HUES64 (cell line): Measurements from ENCODE around the gene CITED4.
"Not testable (repeated sequence)": the region's sequence is repeated elsewhere in the genome, so short reads cannot be mapped to it uniquely, and the experiment has no call there.

ENCODE experiments used
- H3K27ac ChIP-seq: 2 replicates; pipeline ENCODE4 v1.7.0; 2013; ENCODE audit warnings: low read depth, low read length, inconsistent platforms
- H3K27me3 ChIP-seq: 2 replicates; pipeline ENCODE4 v1.6.1; 2013; ENCODE audit warnings: mild to moderate bottlenecking, low read length; ENCODE audit not compliant: insufficient read depth
- H3K36me3 ChIP-seq: 2 replicates; pipeline ENCODE4 v1.6.1; 2013; ENCODE audit warnings: mild to moderate bottlenecking, low read length; ENCODE audit not compliant: insufficient read depth
- H3K4me1 ChIP-seq: 2 replicates; pipeline ENCODE4 v1.6.1; 2013; ENCODE audit warnings: mild to moderate bottlenecking, low read length, moderate library complexity; ENCODE audit not compliant: insufficient read depth
- H3K4me3 ChIP-seq: 2 replicates; pipeline ENCODE4 v1.5.1; 2013; ENCODE audit warnings: mild to moderate bottlenecking, low read length, moderate library complexity
- H3K9ac ChIP-seq: 2 replicates; pipeline ENCODE4 v1.6.1; 2013; ENCODE audit warnings: mild to moderate bottlenecking, low read depth, low read length
- H3K9me3 ChIP-seq: 2 replicates; pipeline ENCODE4 v1.6.1; 2013; ENCODE audit warnings: low read depth, low read length; ENCODE audit not compliant: insufficient read depth
- WGBS: fragments of 150-250, 120-280 bp; methylation state at CpG from one replicate; pipeline ENCODE4 v1.1.7; 2013; ENCODE audit warnings: missing lambda C conversion rate; 5-methylcytosine and 5-hydroxymethylcytosine counted together

The CITED4 gene

DNA sequence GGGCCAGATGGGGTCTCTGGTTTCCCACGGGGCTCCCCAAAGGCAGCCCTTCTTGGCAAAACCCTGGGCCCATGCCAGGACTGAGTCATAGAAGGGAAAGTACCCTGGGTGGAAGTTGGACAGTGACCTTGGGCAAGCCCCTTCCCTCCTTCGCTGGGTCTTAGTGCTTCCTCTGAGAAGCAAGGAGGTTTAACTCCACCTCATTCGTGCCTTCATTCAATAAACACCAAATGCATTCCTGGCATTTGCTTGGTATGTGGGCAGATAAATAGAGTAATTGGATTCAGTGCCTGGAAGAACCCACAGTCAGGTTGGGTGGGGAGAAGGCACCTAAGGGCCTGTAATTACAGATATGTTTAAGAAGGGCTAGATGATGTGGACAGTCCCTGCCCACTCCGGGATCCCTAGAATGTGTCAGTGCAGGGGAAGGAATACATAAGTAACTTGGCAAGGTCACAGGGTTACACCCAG is 36.3 kb upstream of the CITED4 start:
- H3K4me3 ChIP-seq, result no peak overlapping the region
- no peaks in the 10 kb centered on the region for H3K27me3 ChIP-seq
- H3K36me3 ChIP-seq, result no peaks in the 10 kb centered on the region
- peaks cover 21% of the 10 kb centered on the region for H3K9me3 ChIP-seq
- no peaks in the 10 kb centered on the region for H3K4me1 ChIP-seq
- H3K27ac ChIP-seq, result no peak overlapping the region
- no peak overlapping the region for H3K9ac ChIP-seq
- 96% methylated on average over 3 of the region's 4 CpGs for WGBS

- Histone ChIP-seq H3K9ac (no peak overlapping the region), H3K4me1 (no peaks in the 10 kb centered on the region), H3K27me3 (no peaks in the 10 kb centered on the region), H3K36me3 (no peaks in the 10 kb centered on the region), H3K27ac (no peak overlapping the region), H3K4me3 (no peak overlapping the region), H3K9me3 (peaks cover 22% of the 10 kb centered on the region)
- 92% methylated on average over 4 of the region's 4 CpGs for WGBS
Measured at GRCh38 chr1:40897513-40897912, 35.4 kb upstream of the CITED4 start.

DNA sequence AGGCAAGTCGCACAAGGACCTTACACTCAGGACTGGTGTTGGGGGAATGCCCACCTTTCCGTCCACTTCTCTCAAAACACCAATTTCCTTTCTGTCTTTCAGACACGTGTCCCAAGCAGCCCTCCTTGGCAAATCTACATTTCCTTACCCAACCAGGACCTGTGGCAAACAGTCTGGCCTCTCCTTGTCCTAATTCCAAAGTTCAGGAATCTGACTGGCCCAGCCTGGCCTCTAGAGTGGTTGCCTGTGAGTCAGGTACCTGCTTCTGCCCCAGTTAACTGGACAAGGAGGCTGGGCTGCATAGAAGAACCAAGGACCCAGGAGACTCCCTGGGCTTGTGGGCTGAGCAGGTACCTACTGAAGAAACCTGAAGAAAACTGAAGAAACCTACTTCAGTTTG is 34.3 kb upstream of the CITED4 start:
- H3K9me3 ChIP-seq, result peaks cover 22% of the 10 kb centered on the region
- no peak overlapping the region for H3K27ac ChIP-seq
- H3K9ac ChIP-seq, result no peak overlapping the region
- H3K4me1 ChIP-seq, result no peaks in the 10 kb centered on the region
- H3K4me3 ChIP-seq, result no peak overlapping the region
- no peaks in the 10 kb centered on the region for H3K27me3 ChIP-seq
- no peaks in the 10 kb centered on the region for H3K36me3 ChIP-seq
- 91% methylated on average over 3 of the region's 3 CpGs for WGBS

GRCh38 chr1:40895601-40896000 is 33.4 kb upstream of the CITED4 start:
- H3K27me3 ChIP-seq, result no peaks in the 10 kb centered on the region
- peaks cover 22% of the 10 kb centered on the region for H3K9me3 ChIP-seq
- no peak overlapping the region for H3K4me3 ChIP-seq
- WGBS, result no CpG with 5 or more reads among the region's 1 CpG
- no peaks in the 10 kb centered on the region for H3K36me3 ChIP-seq
- no peak overlapping the region for H3K9ac ChIP-seq
- no peaks in the 10 kb centered on the region for H3K4me1 ChIP-seq
- H3K27ac ChIP-seq, result no peak overlapping the region

GRCh38 chr1:40894858-40895257 is 32.7 kb upstream of the CITED4 start:
- WGBS, result 97% methylated on average over 2 of the region's 2 CpGs
- peaks cover 22% of the 10 kb centered on the region for H3K9me3 ChIP-seq
- H3K36me3 ChIP-seq, H3K27me3 ChIP-seq, H3K9ac ChIP-seq, H3K4me1 ChIP-seq, H3K4me3 ChIP-seq, H3K27ac ChIP-seq: not testable (repeated sequence)

DNA sequence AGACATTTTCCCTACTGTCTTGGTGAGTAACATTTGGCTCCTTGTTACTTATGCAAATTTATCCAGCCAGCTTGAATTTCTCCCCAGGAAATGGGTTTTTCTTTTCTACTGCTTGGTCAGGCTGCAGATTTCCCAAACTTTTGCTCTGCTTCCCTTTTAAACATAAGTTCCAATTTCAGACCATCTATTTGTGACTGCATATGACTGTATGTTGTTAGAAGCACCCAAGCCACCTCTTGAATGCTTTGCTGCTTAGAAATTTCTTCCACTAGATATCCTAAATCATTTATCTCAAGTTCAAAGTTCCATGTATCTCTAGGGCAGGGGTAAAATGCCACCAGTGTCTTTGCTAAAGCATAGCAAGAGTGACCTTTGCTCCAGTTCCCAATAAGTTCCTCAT is 32.3 kb upstream of the CITED4 start:
- Histone ChIP-seq H3K4me3 (no peak overlapping the region), H3K27me3 (no peaks in the 10 kb centered on the region), H3K9ac (no peak overlapping the region), H3K4me1 (no peaks in the 10 kb centered on the region), H3K36me3 (no peaks in the 10 kb centered on the region), H3K9me3 (peaks cover 22% of the 10 kb centered on the region), H3K27ac (no peak overlapping the region)

GRCh38 chr1:40893946-40894345 is 31.8 kb upstream of the CITED4 start:
- H3K36me3 ChIP-seq, result no peaks in the 10 kb centered on the region
- H3K4me1 ChIP-seq, result no peaks in the 10 kb centered on the region
- H3K9ac ChIP-seq, result no peak overlapping the region
- no peak overlapping the region for H3K27ac ChIP-seq
- peaks cover 22% of the 10 kb centered on the region for H3K9me3 ChIP-seq
- H3K4me3 ChIP-seq, result no peak overlapping the region
- no peaks in the 10 kb centered on the region for H3K27me3 ChIP-seq

DNA sequence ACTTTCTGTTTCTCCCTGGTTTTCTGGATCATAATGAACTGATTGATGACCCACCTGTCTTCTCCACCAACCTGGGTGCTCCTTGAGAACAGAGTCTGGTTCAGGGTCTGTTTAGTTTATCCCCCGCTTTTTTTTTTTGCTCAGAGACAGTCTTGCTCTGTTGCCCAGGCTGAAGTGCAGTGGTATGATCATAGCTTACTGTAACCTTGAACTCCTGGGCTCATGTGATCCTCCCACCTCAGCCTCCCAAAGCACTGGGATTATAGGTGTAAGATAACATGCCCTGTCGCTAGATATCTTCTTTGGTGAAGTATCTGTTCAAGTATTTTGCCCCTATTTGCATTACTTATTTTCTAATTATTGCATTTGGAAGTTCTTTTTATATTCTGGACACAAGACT is 30.2 kb upstream of the CITED4 start:
- Histone ChIP-seq H3K27ac (no peak overlapping the region), H3K9me3 (peaks cover 22% of the 10 kb centered on the region), H3K4me1 (no peaks in the 10 kb centered on the region), H3K36me3 (no peaks in the 10 kb centered on the region), H3K27me3 (no peaks in the 10 kb centered on the region), H3K4me3 (no peak overlapping the region), H3K9ac (no peak overlapping the region)
- WGBS, result 90% methylated on average over 1 of the region's 2 CpGs

DNA sequence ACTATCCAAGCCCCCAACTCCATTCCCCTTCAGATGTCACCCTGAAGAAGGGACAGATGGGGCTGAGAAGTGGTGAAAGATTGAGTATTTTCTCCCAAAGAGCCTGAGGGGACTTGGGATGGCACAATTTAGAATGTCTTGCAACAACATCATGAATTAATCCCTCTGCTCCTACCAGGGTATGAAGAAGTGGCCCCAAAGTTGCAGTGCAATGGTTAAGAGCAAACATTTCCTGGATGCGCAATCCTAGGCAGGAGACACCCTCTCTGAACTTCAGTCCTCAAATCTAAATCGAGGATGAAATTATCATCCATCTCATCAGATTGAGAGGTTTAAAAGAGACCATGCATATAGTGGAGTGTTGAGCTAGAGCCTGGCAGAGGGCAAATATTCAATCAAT is 28.6 kb upstream of the CITED4 start:
- 83% methylated on average over 2 of the region's 2 CpGs for WGBS
- Histone ChIP-seq H3K9me3 (peaks cover 22% of the 10 kb centered on the region), H3K9ac (no peak overlapping the region), H3K27ac (no peak overlapping the region), H3K27me3 (no peaks in the 10 kb centered on the region), H3K4me1 (no peaks in the 10 kb centered on the region), H3K36me3 (no peaks in the 10 kb centered on the region), H3K4me3 (no peak overlapping the region)

DNA sequence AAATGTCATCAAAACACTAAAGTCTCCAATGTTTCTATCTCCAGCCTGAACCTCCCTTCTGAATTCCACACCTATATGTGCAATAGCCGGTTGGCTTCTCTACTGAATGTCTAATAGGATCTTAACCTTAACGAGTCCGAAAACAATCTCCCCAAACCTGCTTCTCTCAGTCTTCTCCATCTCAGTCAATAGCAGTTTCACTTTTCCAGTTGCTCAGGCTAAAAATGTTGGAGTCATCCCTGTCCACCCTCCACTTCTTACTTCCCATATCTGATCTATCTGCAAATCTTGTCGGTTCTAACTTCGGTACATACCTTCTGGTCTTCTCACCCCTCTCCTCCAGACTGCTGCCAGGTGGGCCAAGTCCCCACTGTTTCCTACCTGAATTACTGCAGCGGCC is 25.5 kb upstream of the CITED4 start:
- 92% methylated on average over 6 of the region's 6 CpGs for WGBS

DNA sequence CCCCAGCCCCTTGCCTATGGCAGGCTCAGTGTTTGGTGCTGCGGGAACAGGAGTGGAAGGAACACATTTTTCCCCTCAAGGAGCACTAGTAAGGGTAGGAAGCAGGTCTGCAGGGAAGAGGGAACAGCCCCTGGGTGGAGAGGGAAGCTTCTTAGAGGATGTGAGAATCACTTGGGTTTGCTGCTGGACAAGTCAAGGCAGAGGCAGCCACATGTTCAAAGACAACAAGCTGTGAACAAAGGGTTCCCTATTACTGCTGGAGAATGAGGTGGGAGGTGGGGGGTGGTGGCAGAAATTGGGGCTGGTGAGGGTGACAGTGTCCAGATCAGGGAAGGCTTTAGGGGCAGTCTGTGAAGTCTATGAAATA is 24.8 kb upstream of the CITED4 start:
- H3K36me3 ChIP-seq, result no peaks in the 10 kb centered on the region
- no peak overlapping the region for H3K4me3 ChIP-seq
- WGBS, result 78% methylated on average over 1 of the region's 1 CpG
- no peaks in the 10 kb centered on the region for H3K9me3 ChIP-seq
- no peak overlapping the region for H3K9ac ChIP-seq
- no peak overlapping the region for H3K27ac ChIP-seq
- H3K4me1 ChIP-seq, result no peaks in the 10 kb centered on the region
- H3K27me3 ChIP-seq, result peaks cover 21% of the 10 kb centered on the region

More for the DNA sequence above, 25.5 kb upstream of the CITED4 start:
- no peak overlapping the region for H3K4me3 ChIP-seq
- no peak overlapping the region for H3K9ac ChIP-seq
- no peak overlapping the region for H3K27ac ChIP-seq
- no peaks in the 10 kb centered on the region for H3K36me3 ChIP-seq
- peaks cover 21% of the 10 kb centered on the region for H3K27me3 ChIP-seq
- no peaks in the 10 kb centered on the region for H3K9me3 ChIP-seq
- no peaks in the 10 kb centered on the region for H3K4me1 ChIP-seq

DNA sequence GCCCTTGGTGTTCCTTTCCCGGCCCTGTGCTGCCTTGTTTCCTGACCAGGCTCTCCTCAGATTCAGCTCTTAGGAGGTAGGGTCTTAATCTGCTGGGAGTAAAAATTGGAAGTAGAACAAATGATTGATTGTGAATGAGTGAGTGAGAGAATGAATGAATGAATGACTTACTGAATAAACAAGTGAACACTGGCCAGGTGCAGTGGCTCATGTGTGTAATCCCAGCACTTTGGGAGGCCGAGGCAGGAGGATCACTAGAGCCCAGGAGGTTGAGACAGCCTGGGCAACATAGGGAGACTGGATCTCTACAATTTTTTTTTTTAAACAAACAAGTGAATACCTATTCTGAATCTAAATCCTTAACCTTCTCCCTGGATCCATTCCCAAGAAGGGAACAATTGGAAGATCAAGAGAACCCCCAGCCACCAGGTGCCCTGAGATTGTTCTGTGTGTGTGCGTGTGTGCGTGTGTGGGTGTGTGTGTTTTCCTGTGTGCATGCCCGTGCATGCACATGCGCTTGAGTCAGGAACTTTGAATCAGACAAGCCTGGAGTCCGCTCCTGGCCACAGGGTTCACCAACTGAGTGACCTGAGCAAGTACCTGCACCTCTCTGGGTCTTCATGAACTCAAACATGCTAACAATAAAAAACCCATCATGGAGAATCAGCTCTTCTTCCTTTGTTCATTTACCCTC is 24.3 kb upstream of the CITED4 start:
- Histone ChIP-seq H3K4me3 (no peak overlapping the region), H3K27ac (no peak overlapping the region), H3K4me1 (no peaks in the 10 kb centered on the region), H3K9ac (no peak overlapping the region), H3K36me3 (no peaks in the 10 kb centered on the region), H3K9me3 (no peaks in the 10 kb centered on the region), H3K27me3 (peaks cover 21% of the 10 kb centered on the region)
- WGBS, result 78% methylated on average over 7 of the region's 7 CpGs
